C4-2B (cell line): Measurements from ENCODE around the gene UNKL.

Experiments
- CTCF ChIP-seq: fragments of 450-650 bp; conservative IDR thresholded peaks from 2 replicates; pipeline ENCODE4 v1.5.1; 2017; ENCODE audit warnings: mild to moderate bottlenecking
- ZFX ChIP-seq: fragments of 450-650 bp; IDR thresholded peaks from 2 replicates; pipeline ENCODE4 v1.6.1; 2017

- no peak for TF ChIP-seq CTCF
- no peak for TF ChIP-seq ZFX
Observed at GRCh38 chr16:1349351-1349750, 65.2 kb downstream of the UNKL start.
